Thymus (tissue), 11 donors: ENCODE measurements around the gene FGF9. TPM values are rescaled to one million over a fixed set of nuclear protein-coding genes. Genes with fewer than 3 reads are reported as not detected.

Experiments
- DNase-seq, 9 donors: peaks; one replicate each; pipeline ENCODE4 v3.0.0-alpha.2; 2013; ENCODE audit warnings: low spot score in 9 of 9, low read depth in 6 of 9, missing footprints in 1 of 9
- H3K27ac ChIP-seq, 2 donors: one replicate each; pipeline ENCODE4 v1.5.1; 2013; ENCODE audit warnings: control low read depth in 1 of 2, low read depth in 1 of 2, low read length in 1 of 2, mild to moderate bottlenecking in 1 of 2, moderate library complexity in 1 of 2
- H3K27me3 ChIP-seq, 2 donors: one replicate each; pipeline ENCODE4 v1.5.1; 2013; ENCODE audit warnings: low read length in 1 of 2; ENCODE audit not compliant: control insufficient read depth in 2 of 2, insufficient read depth in 1 of 2
- H3K36me3 ChIP-seq, 2 donors: one replicate each; pipeline ENCODE4 v1.5.1; 2013; ENCODE audit warnings: low read length in 1 of 2, mild to moderate bottlenecking in 1 of 2, moderate library complexity in 1 of 2; ENCODE audit not compliant: control insufficient read depth in 2 of 2, insufficient read depth in 2 of 2
- H3K4me1 ChIP-seq, 2 donors: one replicate each; pipeline ENCODE4 v1.5.1; 2013; ENCODE audit warnings: low read length in 2 of 2; ENCODE audit not compliant: control insufficient read depth in 2 of 2, insufficient read depth in 2 of 2
- H3K4me3 ChIP-seq, 2 donors: one replicate each; pipeline ENCODE4 v1.5.1; 2013; ENCODE audit warnings: low read length in 2 of 2, control low read depth in 1 of 2, mild to moderate bottlenecking in 1 of 2
- H3K9me3 ChIP-seq, 2 donors: one replicate each; pipeline ENCODE4 v1.5.1; 2013; ENCODE audit warnings: low read length in 1 of 2, mild to moderate bottlenecking in 1 of 2; ENCODE audit not compliant: control insufficient read depth in 2 of 2, insufficient read depth in 1 of 2
- WGBS: extraction: QIAGEN DNeasy Blood & Tissue Kit; methylation state at CpG from one replicate; pipeline ENCODE4 v1.1.7; 2013; 5-methylcytosine and 5-hydroxymethylcytosine counted together
- polyA plus RNA-seq: library from polyadenylated mRNA; stranded (reverse); fragments of 200-250 nt; gene quantifications from one replicate; pipeline ENCODE4 v1.2.3, GENCODE V29; 2013
- total RNA-seq: library from RNA; stranded (reverse); fragments of 120-200 nt; gene quantifications from one replicate; pipeline ENCODE4 v1.2.4, GENCODE V29; 2013
- donor health status: healthy.

FGF9 gene
- total and polyA plus RNA-seq, 2 donors = 0.28 to 0.66 TPM

DNA sequence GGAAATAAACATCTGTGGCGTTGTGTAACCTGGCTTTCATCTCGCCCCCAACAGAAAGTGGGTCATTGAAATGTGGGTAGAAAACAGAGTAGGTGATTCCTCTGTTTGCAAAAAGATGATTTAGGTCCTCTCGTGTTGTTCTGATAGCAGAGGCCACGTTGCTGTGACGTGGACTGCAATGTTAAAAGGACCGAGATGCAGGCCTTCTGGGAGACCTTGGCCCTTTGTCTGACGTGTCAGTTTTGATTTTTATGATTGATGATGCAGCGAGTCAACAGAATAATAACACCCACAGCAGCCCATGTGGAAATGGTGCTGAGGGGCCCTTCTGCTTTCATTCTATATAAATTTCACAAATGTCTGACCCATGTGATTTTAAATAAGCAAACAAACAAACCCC is 68.9 kb downstream of the FGF9 start:
- no peaks in the 10 kb centered on the region for H3K4me1 ChIP-seq
- no peak overlapping the region for H3K4me3 ChIP-seq
- no peaks in the 10 kb centered on the region for H3K36me3 ChIP-seq
- H3K9me3 ChIP-seq = no peaks in the 10 kb centered on the region
- H3K27ac ChIP-seq = no peak overlapping the region
- no peak for DNase-seq
- peaks cover 0 to 4% of the 10 kb centered on the region in 2 donors for H3K27me3 ChIP-seq
- 64% methylated on average over 8 of the region's 8 CpGs for WGBS

DNA sequence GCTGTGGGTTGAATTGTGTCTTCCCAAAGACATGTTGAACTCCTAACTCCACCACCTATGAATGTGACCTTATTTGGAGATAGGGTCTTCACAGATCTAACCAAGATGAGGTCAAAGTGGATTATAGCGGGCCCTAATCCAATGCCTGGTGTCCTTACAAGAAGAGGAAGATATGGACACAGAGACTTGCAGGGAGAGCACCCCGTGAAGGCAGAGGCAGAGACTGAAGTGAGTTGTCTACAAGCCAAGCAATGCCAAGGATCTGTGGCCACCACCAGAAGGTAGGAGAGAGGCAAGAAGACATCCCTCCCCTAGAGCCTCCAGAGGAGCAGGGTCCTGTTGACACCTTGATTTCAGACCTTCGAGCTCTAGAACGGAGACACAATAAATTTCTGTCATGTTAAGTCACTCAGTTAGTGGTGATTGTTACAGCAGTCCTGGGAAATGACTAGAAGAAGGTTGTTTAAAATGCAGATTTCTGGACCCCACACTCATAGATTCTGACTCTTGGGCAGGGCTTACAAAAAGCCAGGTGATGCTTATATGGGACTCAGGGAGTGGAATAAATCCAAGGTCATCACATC is 70.6 kb downstream of the FGF9 start:
- H3K4me3 ChIP-seq = no peak overlapping the region
- WGBS = 94% methylated on average over 4 of the region's 4 CpGs
- DNase-seq = no peak
- no peaks in the 10 kb centered on the region for H3K9me3 ChIP-seq
- no peaks in the 10 kb centered on the region for H3K27me3 ChIP-seq
- H3K36me3 ChIP-seq = no peaks in the 10 kb centered on the region
- H3K4me1 ChIP-seq = no peaks in the 10 kb centered on the region
- no peak overlapping the region for H3K27ac ChIP-seq

- Histone ChIP-seq H3K4me3 (no peak overlapping the region), H3K27me3 (no peaks in the 10 kb centered on the region), H3K27ac (no peak overlapping the region), H3K9me3 (no peaks in the 10 kb centered on the region), H3K4me1 (no peaks in the 10 kb centered on the region), H3K36me3 (no peaks in the 10 kb centered on the region)
- DNase-seq = no peak
- 51% methylated on average over 7 of the region's 7 CpGs for WGBS
These were observed 71.2 kb downstream of the FGF9 start for GRCh38 chr13:21742096-21742495.

DNA sequence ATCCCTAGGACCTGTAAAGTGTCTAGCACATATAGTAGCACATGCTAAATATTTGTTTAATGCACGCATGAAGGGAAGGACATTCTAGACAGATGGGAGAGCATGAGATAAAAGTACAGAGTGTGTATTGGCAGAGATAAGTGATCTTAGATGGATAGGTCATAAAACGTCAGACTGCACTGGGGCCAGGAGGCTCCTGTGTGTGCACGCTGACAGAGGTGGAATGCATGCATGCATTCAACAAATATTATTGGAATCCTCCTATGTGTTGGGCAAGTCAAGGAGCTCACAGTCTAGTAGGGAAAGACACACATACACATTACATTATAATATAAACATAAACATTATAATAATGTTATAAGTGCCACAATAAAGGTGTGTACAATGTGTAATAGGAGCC is 73.3 kb downstream of the FGF9 start:
- H3K4me1 ChIP-seq = no peaks in the 10 kb centered on the region
- DNase-seq = no peak
- 68% methylated on average over 3 of the region's 3 CpGs for WGBS
- H3K27me3 ChIP-seq = no peaks in the 10 kb centered on the region
- no peak overlapping the region for H3K4me3 ChIP-seq
- no peaks in the 10 kb centered on the region for H3K36me3 ChIP-seq
- no peaks in the 10 kb centered on the region for H3K9me3 ChIP-seq
- H3K27ac ChIP-seq = no peak overlapping the region

- no peak for DNase-seq
- Histone ChIP-seq H3K36me3 (no peaks in the 10 kb centered on the region), H3K4me1 (no peaks in the 10 kb centered on the region), H3K4me3 (no peak overlapping the region), H3K9me3 (no peaks in the 10 kb centered on the region), H3K27ac (no peak overlapping the region), H3K27me3 (no peaks in the 10 kb centered on the region)
These were observed 74.4 kb downstream of the FGF9 start for GRCh38 chr13:21745307-21745706.

DNA sequence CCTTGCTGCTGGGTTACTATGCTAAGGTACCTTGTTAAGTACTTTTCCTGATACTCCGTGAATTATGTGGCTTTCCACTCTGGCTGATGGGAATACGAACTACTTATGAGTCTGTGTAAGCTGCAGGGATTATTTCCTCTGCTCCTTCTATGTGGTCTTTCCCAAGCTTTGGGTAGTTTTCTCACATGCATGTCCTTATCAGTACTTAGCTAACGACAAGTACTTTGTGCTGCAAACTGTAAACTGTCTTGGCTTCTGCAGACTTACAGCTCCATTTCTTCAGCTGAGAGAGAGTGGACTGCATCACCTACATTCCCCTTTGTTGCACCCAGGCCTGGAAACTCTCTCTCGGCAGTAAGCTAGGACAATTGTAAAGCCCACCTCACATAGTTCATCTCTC is 76.6 kb downstream of the FGF9 start:
- Histone ChIP-seq H3K9me3 (no peaks in the 10 kb centered on the region), H3K27ac (no peak overlapping the region), H3K27me3 (no peaks in the 10 kb centered on the region), H3K4me1 (no peaks in the 10 kb centered on the region), H3K36me3 (no peaks in the 10 kb centered on the region), H3K4me3 (no peak overlapping the region)
- no peak for DNase-seq
- 47% methylated on average over 4 of the region's 4 CpGs for WGBS

GRCh38 chr13:21748166-21748565 is 77.3 kb downstream of the FGF9 start:
- no peak overlapping the region for H3K27ac ChIP-seq
- H3K9me3 ChIP-seq = no peaks in the 10 kb centered on the region
- H3K27me3 ChIP-seq = no peaks in the 10 kb centered on the region
- no peaks in the 10 kb centered on the region for H3K4me1 ChIP-seq
- H3K4me3 ChIP-seq = no peak overlapping the region
- no peak for DNase-seq
- H3K36me3 ChIP-seq = no peaks in the 10 kb centered on the region
- WGBS = 98% methylated on average over 1 of the region's 1 CpG

DNA sequence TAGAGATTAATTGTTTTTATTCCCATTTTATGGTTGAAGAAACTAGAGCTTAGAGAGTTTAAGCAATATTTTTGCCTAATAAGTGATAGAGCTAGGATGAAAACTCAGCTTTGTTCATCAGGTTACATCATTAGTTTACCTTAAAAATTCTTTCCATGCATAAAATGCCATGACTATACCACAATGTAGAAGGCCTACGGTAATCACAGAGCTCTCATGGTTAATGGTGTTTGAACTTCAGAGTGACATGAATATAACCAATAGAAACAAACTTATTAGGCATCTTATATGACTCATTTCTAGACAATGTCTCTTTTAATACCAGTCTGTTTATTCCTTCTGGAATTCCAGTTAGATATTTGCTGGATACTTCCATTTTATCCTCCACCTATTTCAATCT is 78.5 kb downstream of the FGF9 start:
- no peaks in the 10 kb centered on the region for H3K27me3 ChIP-seq
- no peak for DNase-seq
- no peak overlapping the region for H3K4me3 ChIP-seq
- H3K27ac ChIP-seq = no peak overlapping the region
- 93% methylated on average over 1 of the region's 1 CpG for WGBS
- H3K36me3 ChIP-seq = no peaks in the 10 kb centered on the region
- H3K9me3 ChIP-seq = no peaks in the 10 kb centered on the region
- H3K4me1 ChIP-seq = no peaks in the 10 kb centered on the region

GRCh38 chr13:21752501-21752900 is 81.6 kb downstream of the FGF9 start:
- H3K4me3 ChIP-seq = no peak overlapping the region
- no peak overlapping the region for H3K27ac ChIP-seq
- no peaks in the 10 kb centered on the region for H3K4me1 ChIP-seq
- H3K9me3 ChIP-seq = no peaks in the 10 kb centered on the region
- 97% methylated on average over 1 of the region's 1 CpG for WGBS
- no peak for DNase-seq
- H3K27me3 ChIP-seq = no peaks in the 10 kb centered on the region
- no peaks in the 10 kb centered on the region for H3K36me3 ChIP-seq
